Nucleus accumbens (tissue), 56 donors: Measurements from ENCODE around the gene LIPG.

ENCODE experiments used
- DNase-seq, 56 donors: peaks; one replicate each; lab custom pipeline; 2025; lab: John Stamatoyannopoulos, UW

The LIPG gene

DNA sequence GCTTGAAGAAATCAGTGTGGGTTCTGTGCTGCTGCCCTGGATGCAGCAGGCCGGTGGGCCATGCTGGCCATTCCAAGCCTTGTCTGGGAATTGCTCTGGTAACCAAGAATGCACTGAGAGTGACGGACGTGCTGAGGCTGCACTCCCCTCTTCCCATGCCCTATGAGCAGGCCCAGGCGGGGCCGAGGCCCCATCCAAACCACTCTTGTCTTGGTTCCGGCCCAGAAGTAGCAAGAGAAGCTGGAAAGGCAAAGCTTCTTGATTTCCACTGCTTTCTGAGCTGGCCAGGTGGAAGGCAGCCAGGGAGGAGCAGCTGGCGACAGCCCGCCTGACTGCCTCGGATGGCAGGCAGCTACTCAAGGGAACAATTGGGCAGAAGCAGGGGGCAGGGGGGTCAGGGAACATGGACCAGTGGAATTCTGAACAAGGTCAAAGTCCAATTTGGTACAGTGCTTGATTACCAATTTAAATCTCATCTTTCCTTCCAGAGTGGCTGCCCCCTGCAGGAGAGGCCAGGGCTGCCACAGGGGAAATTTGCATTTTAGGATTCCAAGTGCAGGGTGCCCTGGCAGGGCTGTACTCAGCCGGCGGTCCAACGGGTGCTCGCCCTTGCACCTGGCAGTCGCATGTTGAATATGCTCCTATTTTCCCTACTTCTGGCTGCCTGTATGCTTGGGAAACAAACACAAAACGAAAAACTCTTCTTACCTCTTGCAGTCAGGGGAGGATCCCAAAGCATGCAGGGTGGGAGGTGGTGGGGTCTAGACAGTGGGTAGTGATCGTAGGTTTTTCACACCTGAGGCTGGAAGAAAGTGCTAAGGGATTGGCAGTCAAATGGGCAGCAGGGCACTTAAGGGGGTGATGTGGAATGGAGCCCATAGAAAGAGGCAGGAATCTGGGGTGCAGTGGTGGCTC lies 67.3 kb downstream of the LIPG start:
- peak in 38 of 56 donors; percentile 4 to 64 (median 25) for DNase-seq

DNA sequence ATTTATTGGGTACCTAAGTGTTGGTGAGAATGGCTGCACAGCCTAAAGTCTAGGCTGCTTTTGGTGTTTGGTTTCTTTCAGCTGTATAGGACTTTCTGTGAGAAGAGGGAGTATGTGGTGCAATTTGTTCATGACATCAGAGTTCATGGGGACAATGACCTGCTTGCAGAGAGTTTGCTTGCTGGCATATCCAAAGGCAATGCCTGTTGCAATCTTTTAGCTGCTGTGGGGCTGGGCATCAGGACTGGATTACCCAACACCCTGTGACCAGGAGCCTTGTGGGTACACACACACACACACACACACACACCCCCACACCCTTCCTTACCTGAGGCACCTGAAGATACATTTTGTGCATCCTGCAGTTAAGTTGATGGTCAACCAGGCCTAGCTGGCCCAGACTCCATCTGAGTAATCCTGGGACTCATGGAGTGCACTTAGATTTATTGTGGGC lies 68.4 kb downstream of the LIPG start:
- DNase-seq, result no peak

DNA sequence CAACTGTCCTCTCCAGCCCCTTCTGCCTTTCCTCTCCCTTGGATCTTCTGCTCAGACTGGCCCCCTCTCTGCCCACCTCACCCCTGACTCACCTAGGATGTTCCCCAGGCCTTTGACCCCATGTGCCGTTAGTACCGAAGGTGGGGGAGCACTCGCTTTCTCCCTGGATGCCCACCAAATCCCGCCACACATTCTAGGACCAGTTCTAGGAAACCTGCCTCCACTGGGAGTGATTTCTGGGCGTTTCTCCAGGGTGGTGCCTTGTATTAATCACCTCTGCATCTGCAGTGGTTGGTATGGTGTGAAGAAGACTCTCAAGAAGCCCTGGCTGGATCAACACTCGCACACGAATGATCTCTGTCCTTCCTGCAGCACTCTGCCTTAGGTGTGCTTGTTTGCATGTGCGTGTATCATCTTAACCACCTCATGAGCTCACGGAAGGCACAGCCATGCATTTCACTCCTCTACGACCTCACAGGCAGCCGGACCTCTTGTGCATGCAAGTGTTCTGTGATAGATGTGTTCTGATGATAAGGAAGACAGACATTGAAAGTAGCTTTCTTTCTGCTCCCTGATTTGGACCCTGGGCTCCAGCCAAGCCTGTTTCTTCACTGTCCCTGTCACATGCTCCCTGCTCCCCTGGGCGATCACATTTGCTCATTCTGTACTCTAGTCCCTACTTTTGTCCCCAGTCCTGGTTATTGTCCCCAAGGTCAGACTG lies 69.4 kb downstream of the LIPG start:
- DNase-seq, result no peak

DNA sequence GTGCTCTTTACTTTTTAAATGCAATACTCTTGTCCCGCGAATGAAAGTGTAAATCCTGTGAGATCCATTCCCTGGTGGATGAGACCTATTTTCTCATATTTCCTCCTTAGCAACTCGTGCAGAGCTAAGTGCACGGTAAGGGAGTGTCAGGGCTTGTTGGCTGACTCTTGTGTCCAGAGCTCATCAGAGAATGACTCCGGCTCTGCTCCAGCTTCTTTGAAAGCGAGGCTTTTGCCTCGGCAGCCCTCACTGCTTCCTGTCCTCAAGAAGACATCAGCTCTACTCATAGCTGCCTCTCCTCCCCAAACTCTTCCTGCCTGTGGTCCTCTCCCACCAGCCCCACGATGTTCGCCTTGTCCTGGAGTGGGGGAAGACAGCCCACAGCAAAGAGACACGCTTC lies 70.7 kb downstream of the LIPG start:
- DNase-seq, result no peak

DNA sequence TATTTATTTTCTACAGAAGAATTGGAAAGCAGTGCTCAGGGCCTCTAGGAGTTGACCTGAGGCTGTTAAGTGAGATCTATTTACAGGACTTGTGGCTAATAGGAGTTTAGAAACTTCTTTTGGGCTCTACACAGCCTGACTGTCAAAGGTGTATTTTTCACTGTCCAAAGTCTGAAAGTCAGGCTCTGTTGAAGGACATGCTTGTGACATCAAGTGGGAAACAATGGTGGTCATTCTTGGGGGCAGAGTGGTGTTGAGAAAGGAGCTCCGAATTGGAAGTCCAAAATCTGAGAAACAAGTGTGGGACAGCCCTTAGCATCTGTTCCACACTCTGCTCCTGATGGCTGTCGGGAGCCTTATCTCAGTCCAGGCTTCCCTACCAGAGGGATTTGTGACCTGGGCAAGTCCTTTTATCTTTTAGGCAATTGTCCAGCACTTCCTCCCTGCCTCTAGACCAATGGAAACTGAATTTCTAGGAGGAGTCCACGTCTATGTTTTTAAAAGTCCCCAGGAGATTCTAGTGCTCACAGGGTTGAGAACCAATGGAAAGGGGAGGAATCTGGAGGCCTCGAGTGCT lies 76.4 kb downstream of the LIPG start:
- no peak for DNase-seq

DNA sequence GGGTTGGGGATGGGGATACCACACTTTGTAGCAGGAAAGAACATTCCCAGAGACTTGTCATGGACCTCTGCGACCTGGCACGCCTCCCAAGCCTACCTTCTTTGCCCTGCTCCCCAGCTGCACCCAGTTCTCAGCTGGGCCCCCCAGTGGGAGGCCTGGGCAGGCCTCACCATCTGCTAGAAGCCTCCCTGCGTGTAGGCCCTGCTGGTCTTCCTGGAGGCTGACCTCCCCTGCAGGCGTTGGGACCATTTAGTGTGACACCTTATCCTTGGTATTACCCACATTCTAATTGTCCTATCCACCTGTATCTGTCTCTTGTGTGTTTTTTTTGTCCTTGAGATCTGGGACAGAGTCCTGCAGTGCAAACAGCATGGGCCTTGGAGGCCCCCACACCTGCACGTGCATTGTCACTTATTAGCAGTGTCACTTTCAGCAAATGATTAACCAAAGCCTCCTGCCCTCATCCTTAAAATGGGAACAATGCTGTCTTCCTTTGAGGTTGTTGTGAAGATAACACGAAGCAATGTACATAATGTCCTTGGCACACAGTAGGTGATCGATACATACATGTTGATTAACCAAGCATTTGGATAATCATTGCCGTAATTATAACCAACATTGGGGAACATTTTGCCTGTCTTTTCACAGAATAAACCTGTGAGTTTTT lies 77.2 kb downstream of the LIPG start:
- DNase-seq, result no peak

DNA sequence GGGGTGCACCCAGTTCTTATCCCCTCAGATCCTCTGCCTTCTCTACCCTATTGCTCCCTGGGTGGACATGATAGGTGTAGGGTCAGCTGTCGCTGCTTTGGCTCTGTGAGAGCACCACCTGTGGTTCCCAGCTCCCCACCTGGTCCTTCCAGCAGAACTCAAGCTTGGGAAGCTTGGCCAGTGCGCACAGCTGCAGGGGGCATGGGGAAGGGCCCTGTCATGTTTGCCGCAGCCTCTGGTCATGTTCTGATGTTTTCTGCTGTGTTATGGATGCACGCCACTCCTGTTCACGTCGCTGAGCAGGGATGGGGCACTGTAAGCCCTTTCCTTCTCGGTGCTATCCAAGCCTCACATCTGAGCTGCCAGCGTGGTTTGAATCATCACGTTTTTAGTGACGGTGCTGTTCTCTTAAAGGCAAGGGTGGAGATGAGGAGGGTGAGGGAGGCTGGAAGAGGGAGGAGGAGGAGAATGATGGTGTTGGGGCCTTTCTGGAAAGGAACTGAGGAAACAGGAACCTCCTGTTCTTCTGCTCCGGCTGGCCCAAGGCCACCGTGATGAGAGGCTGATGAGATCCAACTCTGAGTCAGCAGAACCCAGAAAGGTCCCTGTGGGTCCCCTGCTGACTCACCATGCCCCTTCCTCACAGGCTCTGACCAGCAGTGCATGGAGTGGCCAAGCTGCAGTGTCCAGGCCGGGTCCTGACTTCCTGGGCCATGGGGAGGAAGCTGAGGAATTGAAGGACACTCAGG lies 78.0 kb downstream of the LIPG start:
- DNase-seq, result no peak

DNA sequence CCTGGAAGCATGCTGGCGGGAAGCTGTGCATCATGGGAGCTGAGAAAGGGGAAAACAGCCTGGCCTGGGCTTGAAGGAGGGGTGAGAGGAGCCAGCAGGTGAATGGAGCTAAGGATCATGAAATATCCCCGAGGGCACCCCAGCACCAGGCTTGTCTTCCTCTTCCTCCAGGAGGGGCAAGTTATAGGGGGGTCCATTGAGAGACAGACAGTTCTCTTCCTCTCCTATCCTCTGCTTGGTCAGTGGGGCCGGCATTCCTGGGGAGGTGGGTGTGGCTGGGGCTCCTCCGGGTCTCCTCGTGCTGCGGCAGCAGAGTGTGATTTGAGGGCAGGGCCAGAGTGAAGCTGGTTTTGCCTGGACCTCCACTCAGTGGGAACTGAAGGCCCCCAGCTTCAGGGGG lies 78.9 kb downstream of the LIPG start:
- DNase-seq, result no peak

DNA sequence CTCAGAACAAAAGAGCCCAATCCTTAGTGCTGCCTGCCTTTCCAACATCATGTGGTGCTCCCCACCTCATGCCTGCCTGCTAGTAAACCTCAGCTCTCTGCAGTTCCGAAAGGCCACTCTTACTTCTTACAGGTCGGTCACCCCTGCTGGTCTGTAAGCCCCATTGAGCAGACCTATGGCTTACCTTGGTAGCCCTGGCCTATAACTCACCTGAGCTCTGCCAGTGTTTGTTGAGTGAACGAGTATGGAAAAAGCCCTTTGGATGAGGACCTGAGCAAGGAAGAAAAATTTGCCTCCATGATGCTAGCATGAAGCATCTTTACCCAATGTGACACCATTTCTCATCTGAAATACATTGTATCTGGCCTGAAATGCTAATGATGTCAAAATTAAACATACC lies 83.3 kb downstream of the LIPG start:
- no peak for DNase-seq

DNA sequence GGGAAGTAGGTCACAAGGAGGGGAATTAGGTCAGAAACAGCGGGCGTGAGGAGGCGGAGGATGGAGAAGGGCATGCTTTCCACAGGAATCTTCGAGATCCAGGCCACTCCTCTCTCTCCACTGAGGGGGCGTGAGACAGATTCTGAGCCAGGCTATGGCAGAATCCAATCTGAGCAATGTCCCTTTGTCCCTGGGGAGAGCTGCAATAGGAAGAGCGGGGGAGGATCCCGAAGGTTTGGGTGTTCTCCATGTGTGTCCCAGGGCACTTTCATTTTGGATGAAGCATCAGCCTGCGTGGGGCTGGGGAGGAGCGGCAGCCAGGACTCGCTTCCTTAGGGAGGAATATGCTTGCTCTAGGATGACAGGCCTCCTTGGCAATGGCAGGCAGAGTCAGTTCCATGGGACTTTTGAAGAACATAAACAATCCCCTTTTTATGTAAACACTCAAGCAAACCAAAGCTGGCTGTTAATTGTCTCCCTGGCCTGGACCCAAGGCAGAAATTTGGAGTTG lies 84.0 kb downstream of the LIPG start:
- DNase-seq, result no peak

DNA sequence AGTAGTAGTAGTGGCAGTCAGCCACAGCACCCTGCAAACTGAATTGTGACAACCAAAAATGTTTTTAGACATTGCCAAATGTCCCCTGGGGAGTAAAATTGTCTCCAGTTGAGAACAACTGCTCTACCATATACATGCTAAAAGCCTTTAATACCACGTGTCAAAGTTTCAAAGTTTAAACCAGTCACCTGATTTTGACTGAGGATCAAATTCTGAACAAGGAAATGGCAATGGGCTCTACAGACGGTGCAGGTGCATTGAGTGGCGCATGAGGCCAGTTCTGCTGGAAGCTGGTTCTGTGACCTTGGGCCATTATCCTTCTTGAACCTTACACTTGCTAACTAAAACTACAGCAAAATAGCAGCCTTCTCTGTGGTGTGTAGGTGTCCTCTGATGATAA lies 85.0 kb downstream of the LIPG start:
- no peak for DNase-seq

DNA sequence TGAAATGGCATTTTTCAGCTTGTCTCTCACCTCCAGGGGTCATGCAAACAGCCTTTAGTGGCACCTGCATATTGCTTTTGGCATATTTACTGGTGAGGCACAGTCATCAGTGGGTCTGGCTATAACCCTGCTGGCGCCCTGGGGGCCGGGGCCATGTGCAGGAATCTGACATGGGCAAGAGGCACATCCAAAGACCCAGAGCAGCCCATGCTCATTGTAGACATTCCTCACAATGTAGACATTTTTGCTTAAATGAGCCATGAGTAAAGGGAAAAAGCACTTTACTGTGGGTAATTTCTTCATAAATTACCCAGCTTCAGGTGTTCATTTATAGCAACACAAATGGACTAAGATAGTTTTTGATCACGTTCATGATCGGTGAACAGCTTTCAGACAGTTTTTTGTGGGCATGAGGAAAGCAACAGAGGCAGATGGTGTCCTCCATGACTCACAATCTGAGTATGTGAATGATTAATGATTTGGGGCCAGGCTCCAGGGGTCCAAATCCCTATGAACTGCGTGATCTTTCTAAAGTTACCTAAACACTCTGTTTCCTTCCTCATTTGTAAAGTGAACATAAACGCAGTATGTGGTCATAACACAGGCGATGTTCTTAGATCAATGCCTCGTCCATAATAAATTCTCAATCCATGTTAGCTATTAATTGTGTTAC lies 85.8 kb downstream of the LIPG start:
- no peak for DNase-seq

DNA sequence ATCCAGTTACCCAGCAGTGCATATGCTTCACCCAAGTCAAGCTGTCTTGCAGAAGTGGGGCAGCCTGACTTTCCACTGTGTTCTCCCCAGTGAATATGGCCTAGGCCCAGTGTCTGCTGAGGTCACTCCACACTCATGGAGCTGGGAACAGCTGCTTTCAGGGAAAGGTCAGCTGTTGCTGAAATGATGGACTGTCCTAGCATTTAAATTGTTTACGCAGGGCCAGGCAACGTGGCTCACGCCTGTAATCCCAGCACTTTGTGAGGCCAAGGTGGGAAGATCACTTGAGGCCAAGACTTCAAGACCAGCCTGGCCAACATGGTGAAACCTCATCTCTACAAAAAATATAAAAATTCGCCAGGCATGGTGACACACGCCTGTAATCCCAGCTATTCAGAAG lies 86.5 kb downstream of the LIPG start:
- no peak for DNase-seq
